DND-41 (cell line): ENCODE measurements around the gene ENTPD2.

Source experiments
- CTCF ChIP-seq: IDR thresholded peaks from 2 replicates; pipeline ENCODE4 v1.5.1; 2012; ENCODE audit warnings: borderline replicate concordance, low read length, moderate library complexity, mild to moderate bottlenecking; ENCODE audit not compliant: poor library complexity, severe bottlenecking; ENCODE audit errors: extremely low read depth
- EZH2 ChIP-seq: IDR thresholded peaks from 3 replicates; pipeline ENCODE4 v1.6.1; 2012; ENCODE audit warnings: borderline replicate concordance, low read depth, mild to moderate bottlenecking, moderate library complexity, low read length, inconsistent platforms; ENCODE audit not compliant: severe bottlenecking

GRCh38 chr9:137028263-137029057 lies 25.4 kb downstream of the ENTPD2 start:
- TF ChIP-seq CTCF (peak; percentile 61), EZH2 (no peak)
